ENCODE data around the gene RGS16. TPM values are rescaled to one million over a fixed set of nuclear protein-coding genes. Genes with fewer than 3 reads are reported as not detected.

The RGS16 gene
- total and polyA plus RNA-seq, 9 of the 15 experiments (the other 6 are each of a cell fraction or from before 2014, with no cell fraction given): 0.07 to 0.55 (median 0.36) TPM

- TF ChIP-seq, protein P1, sequence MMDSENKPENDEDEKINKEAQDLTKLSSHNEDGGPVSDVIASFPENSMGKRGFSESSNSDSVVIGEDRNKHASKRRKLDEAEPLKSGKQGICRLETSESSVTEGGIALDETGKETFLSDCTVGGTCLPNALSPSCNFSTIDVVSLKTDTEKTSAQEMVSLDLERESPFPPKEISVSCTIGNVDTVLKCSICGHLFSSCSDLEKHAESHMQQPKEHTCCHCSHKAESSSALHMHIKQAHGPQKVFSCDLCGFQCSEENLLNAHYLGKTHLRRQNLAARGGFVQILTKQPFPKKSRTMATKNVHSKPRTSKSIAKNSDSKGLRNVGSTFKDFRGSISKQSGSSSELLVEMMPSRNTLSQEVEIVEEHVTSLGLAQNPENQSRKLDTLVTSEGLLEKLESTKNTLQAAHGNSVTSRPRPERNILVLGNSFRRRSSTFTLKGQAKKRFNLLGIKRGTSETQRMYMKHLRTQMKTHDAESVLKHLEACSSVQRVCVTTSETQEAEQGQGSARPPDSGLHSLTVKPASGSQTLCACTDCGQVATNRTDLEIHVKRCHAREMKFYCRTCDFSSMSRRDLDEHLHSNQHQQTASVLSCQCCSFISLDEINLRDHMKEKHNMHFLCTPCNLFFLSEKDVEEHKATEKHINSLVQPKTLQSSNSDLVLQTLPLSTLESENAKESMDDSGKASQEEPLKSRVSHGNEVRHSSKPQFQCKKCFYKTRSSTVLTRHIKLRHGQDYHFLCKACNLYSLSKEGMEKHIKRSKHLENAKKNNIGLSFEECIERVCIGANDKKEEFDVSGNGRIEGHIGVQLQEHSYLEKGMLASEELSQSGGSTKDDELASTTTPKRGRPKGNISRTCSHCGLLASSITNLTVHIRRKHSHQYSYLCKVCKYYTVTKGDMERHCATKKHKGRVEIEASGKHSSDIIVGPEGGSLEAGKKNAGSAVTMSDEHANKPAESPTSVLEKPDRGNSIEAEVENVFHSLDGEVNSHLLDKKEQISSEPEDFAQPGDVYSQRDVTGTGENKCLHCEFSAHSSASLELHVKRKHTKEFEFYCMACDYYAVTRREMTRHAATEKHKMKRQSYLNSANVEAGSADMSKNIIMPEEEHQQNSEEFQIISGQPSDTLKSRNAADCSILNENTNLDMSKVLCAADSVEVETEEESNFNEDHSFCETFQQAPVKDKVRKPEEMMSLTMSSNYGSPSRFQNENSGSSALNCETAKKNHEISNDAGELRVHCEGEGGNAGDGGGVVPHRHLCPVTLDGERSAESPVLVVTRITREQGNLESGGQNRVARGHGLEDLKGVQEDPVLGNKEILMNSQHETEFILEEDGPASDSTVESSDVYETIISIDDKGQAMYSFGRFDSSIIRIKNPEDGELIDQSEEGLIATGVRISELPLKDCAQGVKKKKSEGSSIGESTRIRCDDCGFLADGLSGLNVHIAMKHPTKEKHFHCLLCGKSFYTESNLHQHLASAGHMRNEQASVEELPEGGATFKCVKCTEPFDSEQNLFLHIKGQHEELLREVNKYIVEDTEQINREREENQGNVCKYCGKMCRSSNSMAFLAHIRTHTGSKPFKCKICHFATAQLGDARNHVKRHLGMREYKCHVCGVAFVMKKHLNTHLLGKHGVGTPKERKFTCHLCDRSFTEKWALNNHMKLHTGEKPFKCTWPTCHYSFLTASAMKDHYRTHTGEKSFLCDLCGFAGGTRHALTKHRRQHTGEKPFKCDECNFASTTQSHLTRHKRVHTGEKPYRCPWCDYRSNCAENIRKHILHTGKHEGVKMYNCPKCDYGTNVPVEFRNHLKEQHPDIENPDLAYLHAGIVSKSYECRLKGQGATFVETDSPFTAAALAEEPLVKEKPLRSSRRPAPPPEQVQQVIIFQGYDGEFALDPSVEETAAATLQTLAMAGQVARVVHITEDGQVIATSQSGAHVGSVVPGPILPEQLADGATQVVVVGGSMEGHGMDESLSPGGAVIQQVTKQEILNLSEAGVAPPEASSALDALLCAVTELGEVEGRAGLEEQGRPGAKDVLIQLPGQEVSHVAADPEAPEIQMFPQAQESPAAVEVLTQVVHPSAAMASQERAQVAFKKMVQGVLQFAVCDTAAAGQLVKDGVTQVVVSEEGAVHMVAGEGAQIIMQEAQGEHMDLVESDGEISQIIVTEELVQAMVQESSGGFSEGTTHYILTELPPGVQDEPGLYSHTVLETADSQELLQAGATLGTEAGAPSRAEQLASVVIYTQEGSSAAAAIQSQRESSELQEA (IDR thresholded peaks at IDR 0.05; ENCODE audit: low read depth): no peak
Observed at GRCh38 chr1:182642461-182642860, 38.3 kb upstream of the RGS16 start (continued).

GRCh38 chr1:182641561-182641960, 37.4 kb upstream of the RGS16 start:
- Histone ChIP-seq H4K20me1 (replicated peaks; ENCODE audit: control insufficient read depth, insufficient read depth, low read length) (peaks cover 3% of the 10 kb centered on the region; the same call in 1 of the 2 replicates), H3K36me3 (ENCODE audit: control insufficient read depth, insufficient read depth, low read length) (no peaks in the 10 kb centered on the region), H3K9ac (ENCODE audit: insufficient read depth in 1 of 2, low read depth in 2 of 2, low read length in 2 of 2) (no peak overlapping the region), H3K4me1 (replicated peaks in 1 of 2; ENCODE audit: control insufficient read depth in 2 of 2, insufficient read depth in 2 of 2, low read length in 2 of 2) (no peaks in the 10 kb centered on the region), H3K27me3 (ENCODE audit: control insufficient read depth in 2 of 2, insufficient read depth in 2 of 2, low read length in 2 of 2) (peaks cover 21 to 66% of the 10 kb centered on the region in 2 experiments; a peak in 4 of 5 replicates), H2AFZ (ENCODE audit: low read depth, low read length) (no peak overlapping the region), H3K9me3 (replicated peaks; ENCODE audit: control insufficient read depth, insufficient read depth, low read depth, low read length) (no peaks in the 10 kb centered on the region), H3K9me1 (ENCODE audit: control insufficient read depth, insufficient read depth, low read length) (no peaks in the 10 kb centered on the region), H3K79me2 (ENCODE audit: control insufficient read depth, insufficient read depth, low read length) (no peaks in the 10 kb centered on the region), H3K4me2 (ENCODE audit: insufficient read depth, low read length) (no peak overlapping the region), H3K4me3 (no peak overlapping the region), H3K27ac (ENCODE audit: extremely low read depth, low read depth, low read length) (no peak overlapping the region)
- in situ Hi-C loops (cut with MboI) (no loop called here), intact Hi-C loops (cut with micrococcal nuclease) (no loop called here)
- ChIA-PET POLR2A (interaction anchor here (0.6 to 0.7 kb wide), 2 partner anchors 54 to 93 kb away, joined by 3 read pairs; no protein-coding TSS in a partner anchor), CTCF (ENCODE audit: low intra/inter-chr PET ratio) (no interaction called here)
- BruUV-seq (replicated peaks): no TSS peak
- DNase-seq (ENCODE audit: extremely low read depth in 1 of 4, low spot score in 3 of 4): no peak
- ATAC-seq: no peak
- WGBS (ENCODE audit: insufficient coverage, low coverage, missing lambda C conversion rate): 2% methylated on average over 5 of the region's 5 CpGs
- FAIRE-seq: no peak
- TF ChIP-seq MED1 (CRISPR knock-in tag; IDR thresholded peaks at IDR 0.05; ENCODE audit: borderline replicate concordance) (no peak), BRF2 (IDR thresholded peaks at IDR 0.05; ENCODE audit: borderline replicate concordance, insufficient read depth, insufficient read length) (no peak), RBFOX2 (IDR thresholded peaks at IDR 0.05; ENCODE audit: low read depth, low read length) (no peak), CLOCK (CRISPR knock-in tag; IDR thresholded peaks at IDR 0.05; ENCODE audit: borderline replicate concordance) (no peak), ZNF699 (CRISPR knock-in tag; IDR thresholded peaks at IDR 0.05; ENCODE audit: insufficient replicate concordance) (no peak), MTA2 (IDR thresholded peaks at IDR 0.05; ENCODE audit: low read depth) (no peak), TAF15 (IDR thresholded peaks at IDR 0.05; ENCODE audit: low read depth, low read length) (no peak), ZNF133 (CRISPR knock-in tag; IDR thresholded peaks at IDR 0.05) (no peak)

Measured in K562 (cell line).